Neural cell (in vitro differentiated cells): Measurements from ENCODE around the gene CLASP1. TPM values are rescaled to one million over a fixed set of nuclear protein-coding genes. Genes with fewer than 3 reads are reported as not detected.

Experiments
- H2AFZ ChIP-seq: fragments of 200-600, 300-800 bp; sonication (generic), shearing (Covaris generic); 2 replicates; pipeline ENCODE4 v1.6.0; 2014; ENCODE audit warnings: low read depth, mild to moderate bottlenecking, antibody characterized with exemption, low read length, moderate library complexity
- H3F3A ChIP-seq: fragments of 200-600 bp; shearing (Covaris generic); 2 replicates; pipeline ENCODE4 v1.6.1; 2016; ENCODE audit warnings: mild to moderate bottlenecking, moderate library complexity, mixed read lengths, antibody characterized with exemption, low read length; ENCODE audit not compliant: insufficient read depth, poor library complexity, severe bottlenecking
- H3K27ac ChIP-seq: fragments of 200-600, 300-800 bp; sonication (generic), shearing (Covaris generic); 2 replicates; pipeline ENCODE4 v1.5.1; 2014; ENCODE audit warnings: mild to moderate bottlenecking, low read length, moderate library complexity
- H3K27me3 ChIP-seq: fragments of 300-800, 200-600 bp; sonication (generic), shearing (Covaris generic); 2 replicates; pipeline ENCODE4 v1.6.0; 2014; ENCODE audit warnings: mild to moderate bottlenecking, low read depth, low read length, moderate library complexity; ENCODE audit not compliant: insufficient read depth
- H3K36me3 ChIP-seq: fragments of 300-800, 200-600 bp; sonication (generic), shearing (Covaris generic); 2 replicates; pipeline ENCODE4 v1.5.1; 2014; ENCODE audit warnings: mild to moderate bottlenecking, antibody characterized with exemption, low read length, moderate library complexity; ENCODE audit not compliant: insufficient read depth
- H3K4me2 ChIP-seq: fragments of 300-800, 200-600 bp; sonication (generic), shearing (Covaris generic); 2 replicates; pipeline ENCODE4 v1.6.0; 2014; ENCODE audit warnings: mild to moderate bottlenecking, low read length
- H3K4me3 ChIP-seq: fragments of 300-800, 200-600 bp; sonication (generic), shearing (Covaris generic); 2 replicates; pipeline ENCODE4 v1.5.1; 2014; ENCODE audit warnings: mild to moderate bottlenecking, low read length, moderate library complexity
- H3K79me2 ChIP-seq: fragments of 200-600 bp; shearing (Covaris generic); replicated peaks from 2 replicates; pipeline ENCODE4 v1.6.0; 2014; ENCODE audit warnings: mild to moderate bottlenecking, low read length, moderate library complexity; ENCODE audit not compliant: insufficient read depth
- H3K9ac ChIP-seq: fragments of 300-800, 200-600 bp; sonication (generic), shearing (Covaris generic); 2 replicates; pipeline ENCODE4 v1.6.1; 2016; ENCODE audit warnings: mild to moderate bottlenecking, low read length, mixed read lengths
- H3K9me2 ChIP-seq: fragments of 200-600 bp; shearing (Covaris generic); 2 replicates; pipeline ENCODE4 v1.6.1; 2016; ENCODE audit warnings: mild to moderate bottlenecking, low read length, mixed read lengths; ENCODE audit not compliant: insufficient read depth
- H3K9me3 ChIP-seq: fragments of 200-600, 300-800 bp; sonication (generic), shearing (Covaris generic); 2 replicates; pipeline ENCODE4 v1.6.1; 2016; ENCODE audit warnings: mild to moderate bottlenecking, mixed run types, low read length, moderate library complexity, mixed read lengths
- H4K20me1 ChIP-seq: fragments of 200-600 bp; shearing (Covaris generic); 2 replicates; pipeline ENCODE4 v1.6.1; 2016; ENCODE audit warnings: mild to moderate bottlenecking, mixed run types; ENCODE audit not compliant: insufficient read depth
- EP300 ChIP-seq: fragments of 450-650 bp; conservative IDR thresholded peaks from 2 replicates; pipeline ENCODE4 v1.6.1; 2014; ENCODE audit warnings: antibody characterized with exemption, mild to moderate bottlenecking, moderate library complexity; ENCODE audit not compliant: poor library complexity, severe bottlenecking
- EZH2 ChIP-seq: fragments of 200-600, 300-800 bp; shearing (Covaris generic), sonication (generic); IDR thresholded peaks from 2 replicates; pipeline ENCODE4 v1.6.1; 2014; ENCODE audit warnings: antibody characterized with exemption, low read length, borderline replicate concordance, mild to moderate bottlenecking; ENCODE audit not compliant: insufficient read depth, poor library complexity, severe bottlenecking
- MXI1 ChIP-seq: fragments of 450-650 bp; conservative IDR thresholded peaks from 2 replicates; pipeline ENCODE4 v1.6.1; 2014; ENCODE audit warnings: antibody characterized with exemption, mild to moderate bottlenecking; ENCODE audit not compliant: poor library complexity, severe bottlenecking
- POLR2AphosphoS5 ChIP-seq: IDR thresholded peaks from 2 replicates; pipeline ENCODE4 v1.6.1; 2012
- RAD21 ChIP-seq: fragments of 450-650 bp; conservative IDR thresholded peaks from 2 replicates; pipeline ENCODE4 v1.6.1; 2014; ENCODE audit warnings: antibody characterized with exemption, mild to moderate bottlenecking, moderate library complexity
- SMC3 ChIP-seq: fragments of 450-650 bp; conservative IDR thresholded peaks from 2 replicates; pipeline ENCODE4 v1.6.1; 2014; ENCODE audit warnings: antibody characterized with exemption, mild to moderate bottlenecking, moderate library complexity; ENCODE audit not compliant: poor library complexity
- TAF1 ChIP-seq: IDR thresholded peaks from 2 replicates; pipeline ENCODE4 v1.6.1; 2012; ENCODE audit warnings: low read depth
- polyA plus RNA-seq: library from polyadenylated mRNA; depleted of rRNA; stranded (reverse); fragments of >200 nt; gene quantifications from 2 replicates; pipeline ENCODE4 v1.2.3, GENCODE V29; 2014
- TF ChIP-seq, protein P1 (sequence below): fragments of 450-650 bp; IDR thresholded peaks from 2 replicates; pipeline ENCODE4 v1.5.1; 2014; ENCODE audit warnings: antibody characterized with exemption, mild to moderate bottlenecking, moderate library complexity; ENCODE audit not compliant: poor library complexity, severe bottlenecking
- TF ChIP-seq, protein P2 (sequence below): IDR thresholded peaks from 2 replicates; pipeline ENCODE4 v1.6.1; 2012; ENCODE audit warnings: borderline replicate concordance

Gene CLASP1
- polyA plus RNA-seq, 1 donor from 2014 or later, result 41.3 TPM

DNA sequence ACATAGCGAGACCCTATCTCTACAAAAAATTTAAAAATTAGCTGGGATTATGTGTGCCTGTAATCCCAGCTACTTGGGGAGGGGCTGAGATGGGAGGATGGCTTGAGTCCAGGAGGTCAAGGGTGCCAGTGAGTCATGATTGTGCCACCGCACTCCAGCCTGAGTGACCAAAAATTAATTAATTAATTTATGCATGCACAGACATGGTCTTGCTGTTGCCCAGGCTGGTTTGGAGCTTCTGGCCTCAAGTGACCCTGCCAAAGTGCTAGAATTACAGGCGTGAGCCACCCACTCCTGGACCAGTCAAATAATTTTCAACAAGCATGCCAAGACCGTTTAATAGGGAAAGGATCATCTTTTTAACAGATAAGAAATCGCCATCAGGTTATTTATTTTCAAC is 306.5 kb downstream of the CLASP1 start:
- H3K36me3 ChIP-seq, result peaks cover 33% of the 10 kb centered on the region
- H3K4me2 ChIP-seq, result no peak overlapping the region
- no peaks in the 10 kb centered on the region for H3F3A ChIP-seq
- no peaks in the 10 kb centered on the region for H3K9me3 ChIP-seq
- TF ChIP-seq POLR2AphosphoS5 (no peak), RAD21 (no peak), EZH2 (no peak)
- TF ChIP-seq, protein P1, sequence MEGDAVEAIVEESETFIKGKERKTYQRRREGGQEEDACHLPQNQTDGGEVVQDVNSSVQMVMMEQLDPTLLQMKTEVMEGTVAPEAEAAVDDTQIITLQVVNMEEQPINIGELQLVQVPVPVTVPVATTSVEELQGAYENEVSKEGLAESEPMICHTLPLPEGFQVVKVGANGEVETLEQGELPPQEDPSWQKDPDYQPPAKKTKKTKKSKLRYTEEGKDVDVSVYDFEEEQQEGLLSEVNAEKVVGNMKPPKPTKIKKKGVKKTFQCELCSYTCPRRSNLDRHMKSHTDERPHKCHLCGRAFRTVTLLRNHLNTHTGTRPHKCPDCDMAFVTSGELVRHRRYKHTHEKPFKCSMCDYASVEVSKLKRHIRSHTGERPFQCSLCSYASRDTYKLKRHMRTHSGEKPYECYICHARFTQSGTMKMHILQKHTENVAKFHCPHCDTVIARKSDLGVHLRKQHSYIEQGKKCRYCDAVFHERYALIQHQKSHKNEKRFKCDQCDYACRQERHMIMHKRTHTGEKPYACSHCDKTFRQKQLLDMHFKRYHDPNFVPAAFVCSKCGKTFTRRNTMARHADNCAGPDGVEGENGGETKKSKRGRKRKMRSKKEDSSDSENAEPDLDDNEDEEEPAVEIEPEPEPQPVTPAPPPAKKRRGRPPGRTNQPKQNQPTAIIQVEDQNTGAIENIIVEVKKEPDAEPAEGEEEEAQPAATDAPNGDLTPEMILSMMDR, result no peak
- H2AFZ ChIP-seq, result no peak overlapping the region
- H3K27me3 ChIP-seq, result no peaks in the 10 kb centered on the region
- no peaks in the 10 kb centered on the region for H3K79me2 ChIP-seq
- H3K9ac ChIP-seq, result no peak overlapping the region
- H3K4me3 ChIP-seq, result no peak overlapping the region
- H3K9me2 ChIP-seq, result no peaks in the 10 kb centered on the region
- no peak overlapping the region for H3K27ac ChIP-seq
- no peaks in the 10 kb centered on the region for H4K20me1 ChIP-seq

DNA sequence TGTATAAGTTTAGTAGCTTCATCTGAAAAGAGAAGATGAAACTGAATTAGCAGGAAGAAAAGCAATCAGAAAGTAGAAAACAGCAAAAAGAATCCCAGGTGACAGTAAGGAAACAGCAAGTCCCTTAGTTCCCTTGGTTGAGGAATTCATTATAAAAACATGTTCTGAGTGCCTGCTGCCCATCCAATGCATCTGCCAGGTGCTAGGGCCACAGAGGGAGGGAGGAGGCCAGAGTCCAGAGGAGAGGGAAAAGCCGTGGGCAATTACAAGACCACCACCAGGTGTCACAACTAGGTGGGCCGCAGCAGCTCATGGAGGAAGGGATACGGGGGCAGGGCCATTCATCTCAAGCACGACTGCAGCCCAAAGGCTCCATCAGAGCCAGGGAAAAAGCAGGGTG is 308.3 kb downstream of the CLASP1 start:
- Histone ChIP-seq H3K4me2 (no peak overlapping the region), H3K9me3 (no peaks in the 10 kb centered on the region), H3K4me3 (no peak overlapping the region), H3K27me3 (no peaks in the 10 kb centered on the region), H4K20me1 (no peaks in the 10 kb centered on the region), H2AFZ (no peak overlapping the region), H3K27ac (no peak overlapping the region), H3F3A (no peaks in the 10 kb centered on the region), H3K9me2 (no peaks in the 10 kb centered on the region), H3K36me3 (peaks cover 22% of the 10 kb centered on the region), H3K79me2 (no peaks in the 10 kb centered on the region), H3K9ac (no peak overlapping the region)
- TF ChIP-seq, protein P2, sequence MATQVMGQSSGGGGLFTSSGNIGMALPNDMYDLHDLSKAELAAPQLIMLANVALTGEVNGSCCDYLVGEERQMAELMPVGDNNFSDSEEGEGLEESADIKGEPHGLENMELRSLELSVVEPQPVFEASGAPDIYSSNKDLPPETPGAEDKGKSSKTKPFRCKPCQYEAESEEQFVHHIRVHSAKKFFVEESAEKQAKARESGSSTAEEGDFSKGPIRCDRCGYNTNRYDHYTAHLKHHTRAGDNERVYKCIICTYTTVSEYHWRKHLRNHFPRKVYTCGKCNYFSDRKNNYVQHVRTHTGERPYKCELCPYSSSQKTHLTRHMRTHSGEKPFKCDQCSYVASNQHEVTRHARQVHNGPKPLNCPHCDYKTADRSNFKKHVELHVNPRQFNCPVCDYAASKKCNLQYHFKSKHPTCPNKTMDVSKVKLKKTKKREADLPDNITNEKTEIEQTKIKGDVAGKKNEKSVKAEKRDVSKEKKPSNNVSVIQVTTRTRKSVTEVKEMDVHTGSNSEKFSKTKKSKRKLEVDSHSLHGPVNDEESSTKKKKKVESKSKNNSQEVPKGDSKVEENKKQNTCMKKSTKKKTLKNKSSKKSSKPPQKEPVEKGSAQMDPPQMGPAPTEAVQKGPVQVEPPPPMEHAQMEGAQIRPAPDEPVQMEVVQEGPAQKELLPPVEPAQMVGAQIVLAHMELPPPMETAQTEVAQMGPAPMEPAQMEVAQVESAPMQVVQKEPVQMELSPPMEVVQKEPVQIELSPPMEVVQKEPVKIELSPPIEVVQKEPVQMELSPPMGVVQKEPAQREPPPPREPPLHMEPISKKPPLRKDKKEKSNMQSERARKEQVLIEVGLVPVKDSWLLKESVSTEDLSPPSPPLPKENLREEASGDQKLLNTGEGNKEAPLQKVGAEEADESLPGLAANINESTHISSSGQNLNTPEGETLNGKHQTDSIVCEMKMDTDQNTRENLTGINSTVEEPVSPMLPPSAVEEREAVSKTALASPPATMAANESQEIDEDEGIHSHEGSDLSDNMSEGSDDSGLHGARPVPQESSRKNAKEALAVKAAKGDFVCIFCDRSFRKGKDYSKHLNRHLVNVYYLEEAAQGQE, result no peak
- no peak for TF ChIP-seq EP300

DNA sequence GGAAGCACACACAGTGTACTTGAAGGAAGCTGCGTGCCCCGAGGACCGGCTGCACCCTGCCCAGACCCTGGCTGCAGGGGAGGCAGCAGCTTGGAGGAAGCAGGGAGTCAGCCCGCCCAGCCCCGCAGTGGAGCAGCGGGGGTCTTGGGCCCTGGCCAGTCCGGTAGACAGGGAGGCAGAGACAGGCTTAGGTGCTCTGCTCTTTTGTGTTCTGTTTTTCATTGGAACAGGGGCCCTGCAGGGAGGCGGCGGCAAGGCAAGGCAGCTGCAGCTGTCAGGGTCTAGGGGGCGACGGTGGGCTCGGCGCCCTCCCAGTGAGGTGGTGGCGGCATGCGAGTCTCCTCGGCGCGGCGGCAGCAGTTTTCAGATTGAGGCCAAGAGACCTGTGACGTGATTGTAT is 311.0 kb downstream of the CLASP1 start:
- no peaks in the 10 kb centered on the region for H3K79me2 ChIP-seq
- no peaks in the 10 kb centered on the region for H3F3A ChIP-seq
- H3K27ac ChIP-seq, result no peak overlapping the region
- no peaks in the 10 kb centered on the region for H3K9me3 ChIP-seq
- H3K4me3 ChIP-seq, result no peak overlapping the region
- TF ChIP-seq, protein P2, result no peak
- TF ChIP-seq SMC3, result no peak
- TF ChIP-seq, protein P1, result no peak
- TF ChIP-seq TAF1, result no peak
- TF ChIP-seq EZH2, result no peak
- no peak for TF ChIP-seq POLR2AphosphoS5
- no peak for TF ChIP-seq EP300
- TF ChIP-seq MXI1, result no peak
- TF ChIP-seq RAD21, result no peak
- no peak overlapping the region for H2AFZ ChIP-seq
- no peak overlapping the region for H3K9ac ChIP-seq
- H3K36me3 ChIP-seq, result peaks cover 11% of the 10 kb centered on the region
- H3K4me2 ChIP-seq, result no peak overlapping the region
- H4K20me1 ChIP-seq, result no peaks in the 10 kb centered on the region
- H3K9me2 ChIP-seq, result no peaks in the 10 kb centered on the region
- no peaks in the 10 kb centered on the region for H3K27me3 ChIP-seq
